Mononuclear cell (primary cell): ENCODE results near the gene UCK1. TPM values are rescaled to one million over a fixed set of nuclear protein-coding genes. Genes with fewer than 3 reads are reported as not detected.
A peak's percentile ranks its signal among the peaks of the same experiment; 100 is the strongest.

Experiments used
- H3K27me3 ChIP-seq: 2 replicates; pipeline ENCODE4 v1.6.0; 2011; ENCODE audit warnings: low read length, control low read depth; ENCODE audit not compliant: insufficient read depth
- H3K4me1 ChIP-seq: 2 replicates; pipeline ENCODE4 v1.5.1; 2011; ENCODE audit warnings: mild to moderate bottlenecking, low read length, control low read depth; ENCODE audit not compliant: insufficient read depth
- H3K4me3 ChIP-seq: 2 replicates; pipeline ENCODE4 v1.5.1; 2011; ENCODE audit warnings: mild to moderate bottlenecking, low read length, moderate library complexity
- H3K9me3 ChIP-seq: 2 replicates; pipeline ENCODE4 v1.5.1; 2011; ENCODE audit warnings: low read depth, mild to moderate bottlenecking, control low read depth, low read length
- total RNA-seq: library from RNA; depleted of rRNA; stranded (reverse); fragments of >200 nt; gene quantifications from one replicate; pipeline ENCODE4 v1.2.3, GENCODE V29; 2012

UCK1 gene
- 12.9 TPM for total RNA-seq

DNA sequence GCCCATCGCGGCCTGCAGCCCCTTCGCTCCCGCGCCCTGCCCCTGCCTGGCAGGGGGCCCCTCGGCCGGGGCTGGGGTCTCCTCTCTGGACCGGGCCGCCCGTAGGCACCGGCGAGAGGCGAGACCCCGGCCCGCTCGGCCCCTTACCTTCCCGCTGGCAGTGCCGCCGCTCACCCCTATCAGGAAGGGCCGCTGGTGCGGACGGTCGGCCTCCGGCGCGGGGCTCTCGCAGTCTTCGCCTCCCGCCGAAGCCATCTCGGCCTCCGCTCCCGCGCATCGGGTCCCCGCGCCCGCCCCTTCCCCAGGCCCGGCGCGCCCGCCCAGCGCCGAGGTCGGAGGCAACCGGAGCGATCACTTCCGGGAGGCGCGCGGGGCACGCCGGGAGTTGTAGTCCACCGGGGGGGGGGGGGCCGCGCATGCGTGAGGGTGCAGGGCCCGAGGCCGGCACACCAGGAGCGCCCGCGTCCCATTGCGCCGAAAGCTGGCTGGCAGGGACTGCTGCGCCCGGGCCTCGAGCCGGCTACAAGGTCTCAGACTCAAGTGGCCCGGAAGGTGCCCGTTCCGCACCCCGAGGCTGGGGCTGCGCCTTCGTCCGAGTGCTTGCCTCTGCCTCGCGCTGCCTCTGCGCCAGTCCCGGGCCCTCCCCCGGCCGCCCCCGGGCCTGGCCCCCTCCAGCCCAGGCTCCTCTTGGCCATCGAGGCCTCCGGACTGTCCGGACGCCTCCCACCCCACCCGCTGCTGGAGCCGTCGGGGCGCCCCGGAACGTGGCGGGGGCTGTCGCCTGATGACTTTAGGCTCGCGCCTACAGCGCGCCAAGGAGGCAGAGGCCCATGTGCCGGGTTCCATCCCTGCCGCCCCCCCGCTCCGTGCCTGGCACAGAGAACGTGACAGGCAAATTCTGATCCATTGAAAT is at the start of gene UCK1:
Gene UCK1 (minus strand): TSS at position 344 of the 913 bp plus-strand sequence. CDS start 89 bp downstream, at position 255.
- no peaks in the 10 kb centered on the region for H3K9me3 ChIP-seq
- H3K4me3 ChIP-seq: peak within 1 kb of the TSS; percentile 81

GRCh38 chr9:131580358-131580757 is 49.3 kb upstream of the UCK1 start:
- H3K4me3 ChIP-seq: no peak overlapping the region
- H3K4me1 ChIP-seq: peaks cover 43% of the 10 kb centered on the region
- H3K27me3 ChIP-seq: no peaks in the 10 kb centered on the region
- no peaks in the 10 kb centered on the region for H3K9me3 ChIP-seq

More for the DNA sequence above, at the start of gene UCK1:
- Histone ChIP-seq H3K4me1 (peaks cover 30% of the 10 kb centered on the region), H3K27me3 (no peaks in the 10 kb centered on the region)

DNA sequence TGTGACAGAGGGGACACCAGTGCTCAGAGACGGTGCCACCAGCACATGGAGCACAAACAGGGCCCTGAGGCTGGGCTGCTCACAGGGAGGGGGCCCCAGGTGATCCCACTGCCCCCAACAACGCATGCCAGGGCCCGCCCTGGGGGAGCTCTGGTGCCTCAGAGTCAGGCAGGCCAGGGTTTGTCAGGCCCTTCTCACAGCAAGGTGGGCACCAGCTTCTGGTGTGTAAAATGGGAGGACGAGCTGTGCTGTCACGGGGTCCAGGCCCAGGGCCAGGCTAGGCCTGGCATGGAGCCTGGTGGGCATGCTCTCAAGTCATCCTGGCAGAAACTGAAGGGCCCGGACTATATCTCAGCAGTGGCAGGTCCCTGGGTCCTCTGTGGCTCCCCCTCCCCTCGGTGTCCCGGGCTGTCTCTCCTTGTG is 48.7 kb upstream of the UCK1 start:
- Histone ChIP-seq H3K4me3 (no peak overlapping the region), H3K9me3 (no peaks in the 10 kb centered on the region), H3K4me1 (peaks cover 37% of the 10 kb centered on the region), H3K27me3 (no peaks in the 10 kb centered on the region)

DNA sequence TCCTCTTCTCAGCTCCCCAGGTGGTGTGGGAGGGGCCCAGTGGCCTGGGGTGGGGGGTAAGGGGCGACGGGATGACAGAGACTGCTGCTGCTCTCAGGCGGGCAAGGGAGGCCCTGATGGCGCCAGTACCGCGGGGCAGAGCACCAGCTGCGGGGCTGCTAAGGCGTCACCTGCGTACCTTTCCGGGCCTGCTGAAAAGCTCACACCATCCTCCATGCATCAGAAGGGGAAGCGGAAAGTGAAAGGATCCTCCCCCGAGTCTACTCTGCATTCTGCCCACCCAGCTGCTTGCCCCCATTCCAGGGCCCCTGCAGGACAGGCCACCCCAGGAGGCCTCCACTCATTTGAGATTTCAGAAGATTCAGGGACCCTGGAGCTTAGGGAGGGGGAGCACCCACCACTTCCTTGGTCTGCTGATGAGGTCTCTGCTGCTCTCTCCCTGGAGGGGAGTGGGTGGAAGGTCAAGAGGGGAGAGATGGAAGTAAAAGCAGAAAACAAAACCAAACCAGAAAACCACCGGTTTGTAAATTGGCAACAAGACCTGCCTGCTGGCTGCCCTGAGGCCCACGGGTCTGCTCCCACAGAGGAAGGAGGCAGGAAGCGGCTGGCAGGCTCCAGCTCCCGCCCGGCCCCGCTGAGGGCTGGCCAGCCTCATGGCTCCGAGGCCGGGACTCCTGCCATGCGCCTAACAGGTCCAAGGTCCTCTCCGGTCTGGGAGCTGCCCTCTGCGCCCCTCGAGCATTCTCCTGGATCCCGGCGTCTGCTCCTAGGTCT is 47.9 kb upstream of the UCK1 start:
- H3K4me1 ChIP-seq: peaks cover 28% of the 10 kb centered on the region
- no peaks in the 10 kb centered on the region for H3K9me3 ChIP-seq
- no peak overlapping the region for H3K4me3 ChIP-seq
- H3K27me3 ChIP-seq: no peaks in the 10 kb centered on the region

DNA sequence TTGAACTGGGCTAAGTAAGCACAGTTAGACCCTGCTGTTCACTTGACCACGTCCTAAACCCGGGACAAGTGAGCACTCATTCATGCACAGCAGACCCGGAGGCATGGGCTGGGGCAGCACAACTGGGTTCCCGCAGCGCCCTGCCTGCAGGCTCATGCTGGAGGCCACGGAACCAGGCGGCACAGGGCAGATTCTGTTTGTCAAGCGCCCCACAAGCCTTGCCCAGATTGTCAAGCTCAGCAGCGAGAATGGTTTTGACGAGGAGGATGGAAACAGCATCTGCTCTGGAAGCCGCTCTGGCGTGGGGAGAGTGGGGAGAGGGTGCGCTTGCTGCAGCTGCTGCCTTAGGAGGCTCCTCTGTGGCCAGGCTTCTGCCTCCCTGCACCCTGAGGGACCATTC is 47.0 kb upstream of the UCK1 start:
- no peak overlapping the region for H3K4me3 ChIP-seq
- H3K4me1 ChIP-seq: peaks cover 21% of the 10 kb centered on the region
- no peaks in the 10 kb centered on the region for H3K9me3 ChIP-seq
- H3K27me3 ChIP-seq: no peaks in the 10 kb centered on the region

- Histone ChIP-seq H3K4me1 (peaks cover 21% of the 10 kb centered on the region), H3K4me3 (no peak overlapping the region), H3K9me3 (no peaks in the 10 kb centered on the region), H3K27me3 (no peaks in the 10 kb centered on the region)
Measured at GRCh38 chr9:131577005-131578000, 46.2 kb upstream of the UCK1 start.

- H3K4me1 ChIP-seq: peaks cover 21% of the 10 kb centered on the region
- H3K27me3 ChIP-seq: no peaks in the 10 kb centered on the region
- H3K9me3 ChIP-seq: no peaks in the 10 kb centered on the region
- H3K4me3 ChIP-seq: no peak overlapping the region
Measured at GRCh38 chr9:131575946-131576853, 45.1 kb upstream of the UCK1 start.

DNA sequence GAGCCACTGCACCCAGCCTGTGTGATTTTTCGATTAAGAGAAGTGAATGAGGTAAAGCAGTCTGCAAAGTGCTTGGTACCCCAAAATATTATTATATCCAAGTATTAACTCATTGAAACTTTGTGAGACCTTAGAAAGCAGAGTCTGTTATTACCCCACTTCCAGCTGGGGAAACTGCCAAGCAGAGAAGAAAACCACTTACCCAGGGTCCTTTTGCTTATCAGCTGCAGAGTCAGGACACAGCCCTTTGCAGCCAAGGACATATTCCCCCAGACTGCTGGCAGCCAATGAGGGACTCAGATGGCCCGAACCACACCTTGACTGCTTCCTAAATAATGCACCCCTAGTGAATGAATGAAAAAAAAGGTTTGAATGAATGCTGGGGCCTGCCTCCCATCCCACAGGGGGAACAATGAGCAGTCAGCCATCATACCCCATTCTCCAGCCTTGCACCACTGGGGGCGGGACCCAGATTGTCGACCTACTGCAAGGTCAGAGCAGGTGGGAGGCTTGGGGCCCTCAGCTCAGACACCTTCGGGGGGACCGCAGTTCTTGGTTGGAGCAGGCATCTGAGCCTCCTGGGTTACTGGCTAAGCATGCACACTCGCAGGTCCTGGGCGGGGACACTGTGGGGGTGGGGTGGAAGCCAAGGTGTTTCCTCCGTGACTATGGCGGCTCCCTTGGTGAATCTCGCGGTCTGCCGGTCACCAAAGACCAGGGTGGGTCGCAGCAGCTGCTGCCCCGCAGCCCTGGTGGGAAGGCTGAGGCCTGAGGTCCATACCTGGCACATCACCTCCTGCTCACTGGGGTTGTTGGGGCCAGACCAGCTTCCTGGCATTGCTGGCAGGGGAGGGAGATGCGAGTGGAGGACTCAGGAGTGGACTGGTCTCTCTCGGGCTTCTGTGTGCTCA is 43.9 kb upstream of the UCK1 start:
- no peak overlapping the region for H3K4me3 ChIP-seq
- H3K9me3 ChIP-seq: no peaks in the 10 kb centered on the region
- H3K27me3 ChIP-seq: no peaks in the 10 kb centered on the region
- H3K4me1 ChIP-seq: peaks cover 21% of the 10 kb centered on the region

DNA sequence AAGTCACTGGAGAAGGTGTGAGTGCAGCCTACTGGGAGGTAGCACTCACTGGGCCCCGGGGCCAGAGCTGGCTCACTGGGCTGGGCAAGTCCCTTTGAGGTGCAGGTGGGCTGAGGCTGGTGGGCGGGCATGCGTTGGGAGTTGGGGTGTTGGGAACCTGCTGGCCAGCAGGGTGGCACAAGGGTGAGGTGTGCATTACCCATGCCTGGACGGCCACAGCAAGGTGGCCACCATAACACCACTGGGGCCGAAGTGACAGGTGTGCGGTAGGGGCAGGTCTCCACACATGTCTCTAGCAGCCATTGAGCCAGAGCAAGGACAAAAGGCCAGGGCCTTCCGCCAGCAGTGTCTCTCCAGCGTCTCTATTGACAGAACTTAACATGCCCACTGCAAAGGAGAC is 36.8 kb upstream of the UCK1 start:
- no peak overlapping the region for H3K4me3 ChIP-seq
- H3K27me3 ChIP-seq: no peaks in the 10 kb centered on the region
- H3K4me1 ChIP-seq: no peaks in the 10 kb centered on the region
- no peaks in the 10 kb centered on the region for H3K9me3 ChIP-seq

DNA sequence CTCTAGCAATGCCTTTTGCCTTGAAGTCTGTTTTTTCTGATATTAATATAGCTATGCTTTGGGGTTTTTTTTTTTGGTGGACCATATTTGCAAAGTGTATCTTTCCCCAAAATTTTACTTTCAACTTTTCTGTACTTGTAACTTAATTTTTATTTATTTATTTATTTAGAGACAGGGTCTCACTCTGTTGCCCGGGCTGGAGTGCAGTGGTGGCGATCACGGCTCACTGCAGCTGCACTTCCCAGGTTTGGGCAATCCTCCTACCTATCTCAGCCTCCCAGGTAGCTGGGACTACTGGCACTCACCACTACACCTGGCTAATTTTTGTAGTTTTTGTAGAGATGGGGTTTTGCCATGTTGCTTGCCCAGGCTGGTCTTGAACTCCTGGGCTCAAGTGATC is 35.1 kb upstream of the UCK1 start:
- Histone ChIP-seq H3K4me3 (no peak overlapping the region), H3K27me3 (no peaks in the 10 kb centered on the region), H3K9me3 (no peaks in the 10 kb centered on the region), H3K4me1 (no peaks in the 10 kb centered on the region)

- H3K9me3 ChIP-seq: no peaks in the 10 kb centered on the region
- no peaks in the 10 kb centered on the region for H3K27me3 ChIP-seq
- H3K4me3 ChIP-seq: no peak overlapping the region
- H3K4me1 ChIP-seq: no peaks in the 10 kb centered on the region
Measured at GRCh38 chr9:131565369-131565768, 34.3 kb upstream of the UCK1 start.

GRCh38 chr9:131562032-131562959 is 31.2 kb upstream of the UCK1 start:
- Histone ChIP-seq H3K9me3 (no peaks in the 10 kb centered on the region), H3K27me3 (no peaks in the 10 kb centered on the region), H3K4me1 (no peaks in the 10 kb centered on the region), H3K4me3 (no peak overlapping the region)
